ENCODE measurements around the gene CALML6.

The CALML6 gene

DNA sequence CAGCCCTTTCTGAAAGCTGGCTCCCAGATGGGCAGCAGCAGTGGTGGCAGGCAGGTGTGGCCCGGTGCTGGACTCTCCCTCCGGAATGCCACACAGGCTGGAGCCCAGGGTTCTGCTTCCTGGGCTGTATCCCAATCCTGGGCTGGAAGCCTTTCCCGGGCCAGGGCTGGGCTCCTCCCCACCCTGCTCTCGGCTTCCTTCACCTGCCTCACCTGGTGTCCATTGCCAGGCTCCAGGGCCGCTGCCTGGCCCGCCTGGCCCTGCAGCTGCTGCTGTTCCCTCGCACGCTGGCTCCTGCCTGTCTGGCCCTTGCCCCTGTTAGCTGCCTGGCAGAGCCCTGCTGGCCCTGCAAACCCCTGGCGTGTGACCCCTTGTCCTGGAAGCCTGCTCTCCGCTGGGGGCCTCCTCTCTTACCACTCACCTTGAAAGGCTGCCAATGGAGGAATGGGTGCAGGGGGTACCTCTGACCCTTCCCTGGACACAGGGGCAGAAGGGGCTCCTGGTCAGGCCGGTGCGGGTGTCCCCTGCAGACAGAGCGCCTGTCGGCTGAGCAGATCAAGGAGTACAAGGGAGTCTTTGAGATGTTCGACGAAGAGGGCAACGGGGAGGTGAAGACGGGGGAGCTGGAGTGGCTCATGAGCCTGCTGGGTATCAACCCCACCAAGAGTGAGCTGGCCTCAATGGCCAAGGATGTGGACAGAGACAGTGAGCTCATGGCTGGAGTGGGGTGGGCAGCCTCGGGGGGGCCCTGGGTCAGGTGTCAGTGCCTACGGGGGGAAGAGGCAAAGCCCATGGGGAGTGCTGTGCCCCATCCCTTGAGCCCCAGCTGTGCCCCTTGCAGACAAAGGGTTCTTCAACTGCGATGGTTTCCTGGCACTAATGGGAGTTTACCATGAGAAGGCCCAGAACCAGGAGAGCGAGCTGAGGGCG, 1.1 kb downstream of the CALML6 start:
- TF ChIP-seq, protein P1, sequence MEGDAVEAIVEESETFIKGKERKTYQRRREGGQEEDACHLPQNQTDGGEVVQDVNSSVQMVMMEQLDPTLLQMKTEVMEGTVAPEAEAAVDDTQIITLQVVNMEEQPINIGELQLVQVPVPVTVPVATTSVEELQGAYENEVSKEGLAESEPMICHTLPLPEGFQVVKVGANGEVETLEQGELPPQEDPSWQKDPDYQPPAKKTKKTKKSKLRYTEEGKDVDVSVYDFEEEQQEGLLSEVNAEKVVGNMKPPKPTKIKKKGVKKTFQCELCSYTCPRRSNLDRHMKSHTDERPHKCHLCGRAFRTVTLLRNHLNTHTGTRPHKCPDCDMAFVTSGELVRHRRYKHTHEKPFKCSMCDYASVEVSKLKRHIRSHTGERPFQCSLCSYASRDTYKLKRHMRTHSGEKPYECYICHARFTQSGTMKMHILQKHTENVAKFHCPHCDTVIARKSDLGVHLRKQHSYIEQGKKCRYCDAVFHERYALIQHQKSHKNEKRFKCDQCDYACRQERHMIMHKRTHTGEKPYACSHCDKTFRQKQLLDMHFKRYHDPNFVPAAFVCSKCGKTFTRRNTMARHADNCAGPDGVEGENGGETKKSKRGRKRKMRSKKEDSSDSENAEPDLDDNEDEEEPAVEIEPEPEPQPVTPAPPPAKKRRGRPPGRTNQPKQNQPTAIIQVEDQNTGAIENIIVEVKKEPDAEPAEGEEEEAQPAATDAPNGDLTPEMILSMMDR (IDR thresholded peaks at IDR 0.05; ENCODE audit: extremely low read depth, missing control alignments) = no peak
- DNase-seq (ENCODE audit: low spot score) = no peak

DNA sequence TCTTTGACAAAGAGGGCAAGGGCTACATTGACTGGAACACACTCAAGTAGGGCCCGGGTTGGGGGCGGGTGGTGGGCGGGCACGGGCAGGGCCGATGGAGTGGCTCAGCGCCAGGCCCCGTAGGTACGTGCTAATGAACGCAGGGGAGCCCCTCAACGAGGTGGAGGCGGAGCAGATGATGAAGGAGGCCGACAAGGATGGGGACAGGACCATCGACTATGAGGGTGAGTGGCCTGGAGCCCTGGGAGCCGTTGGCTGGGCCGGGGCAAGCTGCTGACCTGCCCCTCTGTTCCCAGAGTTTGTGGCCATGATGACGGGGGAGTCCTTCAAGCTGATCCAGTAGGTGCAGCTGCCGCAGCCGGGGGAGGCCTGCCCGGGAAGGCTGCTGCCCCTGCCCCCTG, 1.8 kb downstream of the CALML6 start:
- TF ChIP-seq, protein P1 (IDR thresholded peaks at IDR 0.05; ENCODE audit: extremely low read depth, missing control alignments) = no peak
- DNase-seq (ENCODE audit: low spot score) = no peak

DNA sequence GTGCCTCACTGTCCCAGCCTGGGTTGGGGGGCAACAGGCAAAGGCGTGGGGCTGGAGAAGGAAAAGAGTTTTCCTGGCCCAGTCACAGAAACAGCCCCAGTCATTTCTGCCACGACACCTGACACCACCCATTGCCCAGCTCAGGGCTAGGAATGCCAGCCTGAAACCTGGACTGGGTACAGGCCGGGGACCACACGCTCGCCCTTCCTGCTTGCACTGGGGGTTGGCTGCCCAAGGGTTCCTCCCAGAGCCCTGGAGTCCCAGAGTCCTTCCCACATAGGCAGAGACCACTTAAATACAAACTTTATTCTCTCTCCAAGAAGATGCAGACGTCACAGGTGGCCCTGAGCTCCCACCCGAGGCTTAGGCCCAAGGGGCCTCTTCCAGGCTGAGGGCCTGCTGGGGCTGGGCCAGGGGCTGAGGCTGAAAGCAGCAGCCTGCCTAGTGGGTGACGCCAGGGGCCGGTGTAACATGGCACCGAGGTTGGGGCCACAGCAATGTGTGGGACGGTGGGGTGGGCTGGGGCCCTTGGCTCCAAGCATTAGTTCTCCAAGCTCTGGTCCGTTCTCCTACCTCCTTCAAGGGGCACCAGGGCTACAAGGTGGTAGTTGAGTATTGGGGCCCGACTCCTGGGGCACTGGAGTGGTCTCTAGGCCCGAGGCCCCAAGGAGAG, 2.4 kb downstream of the CALML6 start:
- DNase-seq (ENCODE audit: low spot score) = no peak
- TF ChIP-seq, protein P1 (IDR thresholded peaks at IDR 0.05; ENCODE audit: extremely low read depth, missing control alignments) = no peak

DNA sequence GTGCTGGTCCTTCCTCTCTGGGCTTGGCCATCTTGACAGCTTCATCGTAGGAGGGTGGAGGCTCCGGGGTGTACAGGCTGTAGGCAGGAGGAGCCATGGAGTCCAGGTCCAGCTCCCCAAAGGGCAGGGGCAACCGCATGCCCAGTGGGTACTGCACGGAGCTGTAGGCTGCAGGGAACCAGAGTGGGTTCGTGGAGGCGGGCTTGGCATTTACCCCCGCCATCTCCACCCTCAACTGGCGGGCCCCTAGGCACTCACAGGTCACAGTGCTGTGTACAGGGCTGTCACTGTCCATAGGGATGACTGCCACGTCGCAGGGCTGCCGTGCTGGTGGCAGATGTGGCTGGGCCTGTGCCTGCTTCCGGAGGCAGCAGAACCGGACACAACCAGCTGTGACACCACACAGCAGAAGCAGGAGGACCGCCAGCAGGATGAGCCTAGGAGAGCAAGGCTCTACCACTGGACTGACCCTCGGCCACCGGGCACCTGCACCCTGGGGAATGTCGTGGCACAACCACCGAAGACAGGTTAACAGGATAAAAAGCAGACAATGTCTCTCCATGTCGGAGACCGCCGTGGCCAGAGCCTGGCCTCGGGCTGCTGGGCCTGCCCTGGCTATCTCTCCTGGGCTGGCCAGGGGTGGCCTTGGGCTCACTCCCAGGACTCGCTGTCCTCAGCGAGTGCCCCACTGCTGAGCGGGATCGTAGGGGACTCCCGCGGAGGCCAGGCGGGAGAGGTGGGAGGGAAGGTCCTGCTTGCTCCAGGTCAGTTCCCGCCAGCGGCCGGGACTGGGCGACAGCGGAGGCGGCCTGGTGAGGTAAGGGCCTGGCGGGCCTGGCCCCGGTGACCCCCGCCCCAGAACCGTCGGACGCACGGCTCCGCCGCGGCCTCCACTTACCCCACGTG, 3.2 kb downstream of the CALML6 start:
- DNase-seq (ENCODE audit: low spot score) = no peak
- TF ChIP-seq, protein P1 (IDR thresholded peaks at IDR 0.05; ENCODE audit: extremely low read depth, missing control alignments) = no peak

DNA sequence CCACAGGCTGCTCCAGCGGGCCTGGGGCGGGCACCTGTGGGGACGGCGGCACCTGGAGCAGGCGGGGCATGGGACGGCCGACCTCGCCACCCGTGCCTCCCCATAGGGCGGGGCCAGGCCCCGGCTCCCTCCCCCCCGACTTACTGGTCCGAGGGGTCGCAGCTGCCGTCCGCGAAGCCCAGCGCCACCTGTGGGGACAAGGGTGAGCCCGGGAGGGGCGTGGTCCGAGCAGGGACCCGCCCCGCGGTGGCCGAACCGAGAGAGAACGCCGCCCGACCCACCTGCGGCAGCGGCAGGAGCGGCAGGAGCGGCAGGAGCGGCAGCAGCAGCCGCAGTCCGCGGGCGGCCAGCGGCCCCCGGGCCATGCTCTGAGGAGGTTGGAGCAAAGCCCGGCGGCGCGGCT, 3.8 kb downstream of the CALML6 start, which contains the start of gene TMEM52:
TSS of gene TMEM52 (minus strand) at position 379 of the 403 bp plus-strand sequence. CDS start at position 365, 14 bp downstream.
- no peak for DNase-seq (ENCODE audit: low spot score)
- TF ChIP-seq, protein P1 (IDR thresholded peaks at IDR 0.05; ENCODE audit: extremely low read depth, missing control alignments) = no peak

DNA sequence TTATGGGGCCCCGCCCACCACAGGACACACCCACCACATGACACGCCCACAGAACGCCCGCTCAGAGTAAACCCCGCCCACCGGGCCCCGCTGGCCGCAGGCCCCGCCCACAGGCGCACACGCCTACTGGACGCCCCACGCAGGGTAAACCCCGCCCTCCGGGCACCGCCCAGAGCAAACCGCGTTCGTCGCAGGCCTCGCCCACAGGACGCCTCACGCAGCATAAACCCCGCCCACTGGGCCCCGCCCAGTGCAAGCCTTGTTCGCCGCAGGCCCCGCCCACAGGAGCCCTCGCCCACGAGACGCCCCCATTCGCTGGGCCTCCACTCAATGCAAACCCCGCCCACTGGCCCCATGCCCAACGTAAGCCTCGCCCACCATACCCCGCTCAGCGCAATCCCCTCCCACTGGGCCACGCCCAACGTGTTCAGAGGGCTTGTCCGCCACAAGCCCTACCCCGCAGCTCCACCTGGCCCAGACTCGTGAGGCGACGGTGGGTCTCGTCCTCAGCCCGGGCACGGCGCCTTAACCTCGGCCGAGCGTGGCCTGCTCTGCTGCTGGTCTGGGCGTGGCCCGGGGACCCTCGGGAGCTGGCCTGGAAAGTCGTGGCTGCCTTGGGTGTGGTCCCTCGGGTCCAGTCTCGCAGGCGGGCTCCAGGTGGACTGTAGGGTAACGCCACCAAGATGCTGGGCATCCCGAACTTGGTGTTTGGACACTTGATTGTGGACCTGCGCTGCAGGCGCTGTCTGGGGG, 4.4 kb downstream of the CALML6 start:
- peak; percentile 100 for DNase-seq (ENCODE audit: low spot score)
- TF ChIP-seq, protein P1 (IDR thresholded peaks at IDR 0.05; ENCODE audit: extremely low read depth, missing control alignments) = no peak

All from GM20000 (cell line).